ENCODE results near the gene TCF3. TPM values are rescaled to one million over a fixed set of nuclear protein-coding genes. Genes with fewer than 3 reads are reported as not detected.

Gene TCF3
- total RNA-seq, 1 experiment from 2014 or later = 208 TPM

DNA sequence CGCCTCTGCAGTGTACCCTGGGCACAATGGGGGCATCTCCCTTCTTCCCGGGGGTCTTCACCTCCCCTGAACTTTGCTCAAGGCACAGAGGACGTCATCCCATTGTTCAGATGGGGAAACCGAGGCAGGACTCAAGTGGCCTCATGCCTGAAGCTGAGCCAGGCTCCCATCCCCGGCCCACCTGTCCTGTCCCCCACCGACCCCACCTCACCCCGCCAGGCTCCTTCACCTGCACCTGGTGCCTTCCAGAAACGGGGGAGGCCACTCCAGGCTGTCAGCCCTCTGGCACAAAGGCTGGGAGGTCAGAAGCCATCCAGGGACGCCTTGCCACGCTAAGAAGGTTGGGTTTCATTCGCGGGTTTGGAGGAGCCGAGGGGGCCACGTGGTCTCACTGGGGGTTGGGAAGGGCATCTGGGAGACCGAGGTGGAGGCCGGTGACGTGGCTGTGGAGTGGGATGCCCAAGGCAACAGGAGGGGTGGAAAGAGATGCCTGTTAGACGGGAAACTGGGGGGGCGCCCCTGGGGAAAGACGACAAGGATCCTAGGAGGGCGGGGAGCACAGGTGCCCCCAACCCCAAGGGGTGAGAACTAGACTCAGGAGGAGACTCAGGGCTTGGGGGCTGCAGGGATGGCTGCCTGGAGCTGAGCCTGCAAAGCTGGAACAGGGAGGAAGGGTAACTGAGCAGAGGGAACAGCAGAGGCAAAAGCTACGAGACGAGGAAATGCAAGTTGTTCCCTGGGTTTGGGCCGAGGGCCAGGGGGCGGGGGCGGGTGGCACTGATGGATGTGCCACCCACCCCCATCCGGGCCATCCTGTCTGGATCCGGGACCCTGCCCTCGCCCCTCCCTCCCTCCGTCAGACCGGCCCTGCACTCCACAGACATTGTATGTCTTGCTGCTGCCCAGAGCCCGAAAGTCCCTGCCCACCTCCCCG, 6.0 kb upstream of the TCF3 start:
- ChIA-PET RAD21 (ENCODE audit: low non-redundant PET in 1 of 2, low total read pairs in 2 of 2, uncharacterized antibody in 2 of 2, unreplicated experiment in 2 of 2) (no interaction called here), POLR2A (no interaction called here), CTCF (no interaction called here)
- Histone ChIP-seq H3K27ac (ENCODE audit: low read depth, low read length) (no peak overlapping the region; the same call in 1 of the 2 replicates), H3K4me2 (ENCODE audit: low read length) (no peak overlapping the region), H3K9me3 (ENCODE audit: control insufficient read depth in 1 of 2, insufficient read depth in 1 of 2, low read depth in 1 of 2, low read length in 2 of 2) (no peaks in the 10 kb centered on the region), H3K27me3 (ENCODE audit: insufficient read depth, low read length) (no peaks in the 10 kb centered on the region), H3K9me2 (ENCODE audit: insufficient read depth) (no peaks in the 10 kb centered on the region), H3K36me3 (ENCODE audit: control insufficient read depth in 1 of 2, insufficient read depth in 2 of 2, low read length in 2 of 2) (no peaks in the 10 kb centered on the region), H3K79me2 (ENCODE audit: insufficient read depth, low read length) (no peaks in the 10 kb centered on the region), H3K4me3 (replicated peaks in 1 of 2; ENCODE audit: low read depth in 1 of 2, low read length in 2 of 2) (no peak overlapping the region), H4K20me1 (ENCODE audit: insufficient read depth) (no peaks in the 10 kb centered on the region), H3K4me1 (ENCODE audit: control insufficient read depth in 1 of 2, insufficient read depth in 2 of 2, low read length in 2 of 2) (peaks cover 22 to 36% of the 10 kb centered on the region in 2 experiments), H2AFZ (ENCODE audit: low read depth, low read length, poor library complexity, severe bottlenecking) (no peak overlapping the region), H3K9ac (ENCODE audit: low read length) (no peak overlapping the region)
- DNase-seq (ENCODE audit: low read depth, low spot score) (no peak), ATAC-seq (no peak)
- no TSS peak for BruUV-seq (replicated peaks)
- TF ChIP-seq SIN3A (IDR thresholded peaks at IDR 0.05; ENCODE audit: low read depth) (no peak), POLR2AphosphoS5 (IDR thresholded peaks at IDR 0.05; ENCODE audit: low read depth, low read length) (no peak), ZNF274 (IDR thresholded peaks at IDR 0.05; ENCODE audit: low read depth, low read length) (no peak), TCF7L2 (IDR thresholded peaks at IDR 0.05; ENCODE audit: borderline replicate concordance, extremely low read depth, insufficient read depth, insufficient read length) (no peak), FOSL1 (IDR thresholded peaks at IDR 0.05; ENCODE audit: low read depth) (no peak)
- TF ChIP-seq, protein P1, sequence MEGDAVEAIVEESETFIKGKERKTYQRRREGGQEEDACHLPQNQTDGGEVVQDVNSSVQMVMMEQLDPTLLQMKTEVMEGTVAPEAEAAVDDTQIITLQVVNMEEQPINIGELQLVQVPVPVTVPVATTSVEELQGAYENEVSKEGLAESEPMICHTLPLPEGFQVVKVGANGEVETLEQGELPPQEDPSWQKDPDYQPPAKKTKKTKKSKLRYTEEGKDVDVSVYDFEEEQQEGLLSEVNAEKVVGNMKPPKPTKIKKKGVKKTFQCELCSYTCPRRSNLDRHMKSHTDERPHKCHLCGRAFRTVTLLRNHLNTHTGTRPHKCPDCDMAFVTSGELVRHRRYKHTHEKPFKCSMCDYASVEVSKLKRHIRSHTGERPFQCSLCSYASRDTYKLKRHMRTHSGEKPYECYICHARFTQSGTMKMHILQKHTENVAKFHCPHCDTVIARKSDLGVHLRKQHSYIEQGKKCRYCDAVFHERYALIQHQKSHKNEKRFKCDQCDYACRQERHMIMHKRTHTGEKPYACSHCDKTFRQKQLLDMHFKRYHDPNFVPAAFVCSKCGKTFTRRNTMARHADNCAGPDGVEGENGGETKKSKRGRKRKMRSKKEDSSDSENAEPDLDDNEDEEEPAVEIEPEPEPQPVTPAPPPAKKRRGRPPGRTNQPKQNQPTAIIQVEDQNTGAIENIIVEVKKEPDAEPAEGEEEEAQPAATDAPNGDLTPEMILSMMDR (IDR thresholded peaks at IDR 0.05 in 2 of 3, conservative IDR thresholded peaks at IDR 0.05 in 1 of 3; ENCODE audit: borderline replicate concordance in 1 of 3, insufficient read depth in 1 of 3, low read depth in 2 of 3, low read length in 2 of 3) = no peak
- TF ChIP-seq, protein P2, sequence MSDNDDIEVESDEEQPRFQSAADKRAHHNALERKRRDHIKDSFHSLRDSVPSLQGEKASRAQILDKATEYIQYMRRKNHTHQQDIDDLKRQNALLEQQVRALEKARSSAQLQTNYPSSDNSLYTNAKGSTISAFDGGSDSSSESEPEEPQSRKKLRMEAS (IDR thresholded peaks at IDR 0.05) = no peak
- intact Hi-C loops (cut with micrococcal nuclease) = no loop called here

Data from HCT116 (cell line).